Measurements from ENCODE around the gene RPTOR.

RPTOR gene

GRCh38 chr17:80907281-80907680 lies 362.6 kb downstream of the RPTOR start:
- DNase-seq (ENCODE audit: low read depth in 2 of 2): no peak

GRCh38 chr17:80908211-80908610 lies 363.6 kb downstream of the RPTOR start:
- no peak for DNase-seq (ENCODE audit: low read depth in 2 of 2)

GRCh38 chr17:80908776-80909175 lies 364.1 kb downstream of the RPTOR start:
- DNase-seq (ENCODE audit: low read depth in 2 of 2): no peak

- DNase-seq (ENCODE audit: low read depth in 2 of 2): no peak
Measured at GRCh38 chr17:80909635-80910034, 365.0 kb downstream of the RPTOR start.

GRCh38 chr17:80910043-80910442 lies 365.4 kb downstream of the RPTOR start:
- DNase-seq (ENCODE audit: low read depth in 2 of 2): no peak

GRCh38 chr17:80912476-80912875 lies 367.8 kb downstream of the RPTOR start:
- no peak for DNase-seq (ENCODE audit: low read depth in 2 of 2)

GRCh38 chr17:80913928-80914821 lies 369.5 kb downstream of the RPTOR start:
- DNase-seq (ENCODE audit: low read depth in 2 of 2): no peak

GRCh38 chr17:80916246-80916645 lies 371.6 kb downstream of the RPTOR start:
- DNase-seq (ENCODE audit: low read depth in 2 of 2): no peak

GRCh38 chr17:80917716-80918560 lies 373.3 kb downstream of the RPTOR start:
- no peak for DNase-seq (ENCODE audit: low read depth in 2 of 2)

GRCh38 chr17:80918731-80919130 lies 374.1 kb downstream of the RPTOR start:
- DNase-seq (ENCODE audit: low read depth in 2 of 2): no peak

GRCh38 chr17:80919331-80920311 lies 375.0 kb downstream of the RPTOR start:
- DNase-seq (ENCODE audit: low read depth in 2 of 2): no peak

- no peak for DNase-seq (ENCODE audit: low read depth in 2 of 2)
Measured at GRCh38 chr17:80920441-80920840, 375.8 kb downstream of the RPTOR start.

- DNase-seq (ENCODE audit: low read depth in 2 of 2): no peak
Measured at GRCh38 chr17:80921159-80921558, 376.5 kb downstream of the RPTOR start.

GRCh38 chr17:80921741-80922579 lies 377.3 kb downstream of the RPTOR start:
- DNase-seq (ENCODE audit: low read depth in 2 of 2): no peak

GRCh38 chr17:80922580-80923160 lies 378.0 kb downstream of the RPTOR start:
- no peak for DNase-seq (ENCODE audit: low read depth in 2 of 2)

- no peak for DNase-seq (ENCODE audit: low read depth in 2 of 2)
Measured at GRCh38 chr17:80923211-80924110, 378.8 kb downstream of the RPTOR start.

GRCh38 chr17:80924111-80924806 lies 379.6 kb downstream of the RPTOR start:
- DNase-seq (ENCODE audit: low read depth in 2 of 2): no peak

- DNase-seq (ENCODE audit: low read depth in 2 of 2): no peak
Measured at GRCh38 chr17:80924807-80925610, 380.4 kb downstream of the RPTOR start.

Data from fibroblast of skin of left quadriceps (primary cell).